GM12873 (cell line): Measurements from ENCODE around the gene ZNF547.

Experiments
- TF ChIP-seq, protein P1 (sequence below): IDR thresholded peaks from 2 replicates; pipeline ENCODE4 v1.5.1; 2012; ENCODE audit warnings: low read depth, mild to moderate bottlenecking, moderate library complexity, low read length, control low read depth; ENCODE audit not compliant: insufficient read depth; ENCODE audit errors: missing control alignments

ZNF547 gene

DNA sequence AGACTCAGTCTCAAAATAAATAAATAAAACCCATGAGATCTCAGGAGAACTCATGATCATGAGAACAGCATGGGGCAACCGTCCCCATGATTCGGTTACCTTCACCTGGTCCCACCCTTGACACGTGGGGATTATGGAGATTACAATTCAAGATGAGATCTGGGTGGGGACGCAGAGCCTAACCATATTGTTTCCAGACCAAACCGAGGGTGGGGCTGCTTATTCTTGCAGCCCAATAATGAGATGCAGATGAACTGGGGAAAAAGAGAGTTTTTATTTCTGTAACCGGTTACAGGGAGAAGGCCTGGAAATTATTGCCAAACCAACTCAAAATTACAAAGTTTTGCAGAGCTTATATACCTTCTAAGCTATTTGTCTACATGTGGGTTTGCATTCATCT lies 12.8 kb downstream of the ZNF547 start:
- TF ChIP-seq, protein P1, sequence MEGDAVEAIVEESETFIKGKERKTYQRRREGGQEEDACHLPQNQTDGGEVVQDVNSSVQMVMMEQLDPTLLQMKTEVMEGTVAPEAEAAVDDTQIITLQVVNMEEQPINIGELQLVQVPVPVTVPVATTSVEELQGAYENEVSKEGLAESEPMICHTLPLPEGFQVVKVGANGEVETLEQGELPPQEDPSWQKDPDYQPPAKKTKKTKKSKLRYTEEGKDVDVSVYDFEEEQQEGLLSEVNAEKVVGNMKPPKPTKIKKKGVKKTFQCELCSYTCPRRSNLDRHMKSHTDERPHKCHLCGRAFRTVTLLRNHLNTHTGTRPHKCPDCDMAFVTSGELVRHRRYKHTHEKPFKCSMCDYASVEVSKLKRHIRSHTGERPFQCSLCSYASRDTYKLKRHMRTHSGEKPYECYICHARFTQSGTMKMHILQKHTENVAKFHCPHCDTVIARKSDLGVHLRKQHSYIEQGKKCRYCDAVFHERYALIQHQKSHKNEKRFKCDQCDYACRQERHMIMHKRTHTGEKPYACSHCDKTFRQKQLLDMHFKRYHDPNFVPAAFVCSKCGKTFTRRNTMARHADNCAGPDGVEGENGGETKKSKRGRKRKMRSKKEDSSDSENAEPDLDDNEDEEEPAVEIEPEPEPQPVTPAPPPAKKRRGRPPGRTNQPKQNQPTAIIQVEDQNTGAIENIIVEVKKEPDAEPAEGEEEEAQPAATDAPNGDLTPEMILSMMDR = no peak

DNA sequence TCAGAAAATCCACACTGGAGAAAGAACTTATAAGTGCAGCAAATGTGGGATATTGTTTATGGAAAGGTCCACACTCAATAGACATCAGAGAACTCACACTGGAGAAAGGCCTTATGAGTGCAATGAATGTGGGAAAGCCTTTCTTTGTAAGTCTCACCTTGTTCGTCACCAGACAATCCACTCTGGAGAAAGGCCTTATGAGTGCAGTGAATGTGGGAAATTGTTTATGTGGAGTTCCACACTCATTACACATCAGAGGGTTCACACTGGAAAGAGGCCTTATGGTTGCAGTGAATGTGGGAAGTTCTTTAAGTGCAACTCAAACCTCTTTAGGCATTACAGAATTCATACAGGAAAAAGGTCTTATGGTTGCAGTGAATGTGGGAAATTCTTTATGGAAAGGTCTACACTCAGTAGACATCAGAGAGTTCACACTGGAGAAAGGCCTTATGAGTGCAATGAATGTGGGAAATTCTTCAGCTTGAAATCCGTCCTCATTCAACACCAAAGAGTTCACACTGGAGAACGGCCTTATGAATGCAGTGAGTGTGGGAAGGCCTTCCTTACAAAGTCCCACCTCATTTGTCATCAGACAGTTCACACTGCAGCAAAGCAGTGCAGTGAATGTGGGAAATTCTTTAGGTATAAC lies 14.3 kb downstream of the ZNF547 start:
- TF ChIP-seq, protein P1 = no peak

- TF ChIP-seq, protein P1 = no peak
These were observed 17.6 kb downstream of the ZNF547 start for GRCh38 chr19:57380923-57381322.

GRCh38 chr19:57382806-57383488 lies 19.6 kb downstream of the ZNF547 start:
- TF ChIP-seq, protein P1 = no peak

DNA sequence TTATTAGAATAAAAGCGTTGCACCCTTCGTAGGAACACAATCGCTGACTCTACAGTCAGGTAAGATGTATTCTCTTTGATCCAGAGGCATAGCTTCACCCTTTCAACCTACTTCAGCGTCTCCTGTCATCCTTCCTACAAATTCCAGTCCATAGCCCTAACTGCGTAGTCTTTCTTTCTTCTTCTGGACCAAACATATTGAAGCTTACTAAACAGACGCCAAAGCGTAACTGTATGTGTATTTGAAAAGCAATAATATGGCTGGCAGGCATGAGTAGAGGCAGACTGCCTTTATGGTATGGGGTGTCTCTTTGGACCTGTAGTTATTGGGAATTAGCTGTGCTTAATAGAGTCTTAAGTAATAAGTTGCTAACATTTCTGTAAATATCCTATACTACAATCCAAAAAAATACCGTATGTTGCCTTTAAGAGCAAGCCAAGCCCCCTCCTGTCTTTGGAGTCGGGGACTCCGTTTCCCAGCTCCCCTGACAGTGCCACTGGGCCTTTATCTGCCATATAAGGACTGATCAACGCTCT lies 25.9 kb downstream of the ZNF547 start:
- TF ChIP-seq, protein P1 = no peak

GRCh38 chr19:57389730-57390598 lies 26.6 kb downstream of the ZNF547 start, which contains the start of gene ZNF548:
Gene ZNF548 (plus strand): TSS chr19:57389854. CDS start chr19:57390100, 246 bp downstream.
- TF ChIP-seq, protein P1 = peak; percentile 33
